ENCODE results near the gene ISOC2.
A peak's percentile ranks its signal among the peaks of the same experiment; 100 is the strongest.
"Not testable (repeated sequence)": the region's sequence is repeated elsewhere in the genome, so short reads cannot be mapped to it uniquely, and the experiment has no call there.

ISOC2 gene

DNA sequence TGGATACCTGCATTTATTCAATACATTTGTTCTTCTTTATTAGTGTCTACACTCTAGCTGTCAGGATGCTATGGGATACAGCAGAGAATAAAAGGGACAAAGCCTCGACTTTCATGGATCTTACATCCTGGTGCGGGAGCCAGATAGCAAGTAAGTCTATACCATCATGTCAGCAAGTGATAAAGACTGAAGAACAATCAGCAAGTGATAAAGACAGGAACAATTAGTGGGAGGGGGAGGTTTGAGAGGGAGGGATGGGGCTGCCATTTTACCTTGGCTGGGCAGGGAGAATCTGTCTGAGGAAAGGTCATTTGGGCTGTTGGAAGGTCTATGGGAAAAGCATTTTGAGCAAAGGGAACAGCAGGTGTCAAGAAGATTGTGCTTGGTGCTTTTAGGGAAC, 51.3 kb downstream of the ISOC2 start:
- no peak for DNase-seq (ENCODE audit: low spot score)

DNA sequence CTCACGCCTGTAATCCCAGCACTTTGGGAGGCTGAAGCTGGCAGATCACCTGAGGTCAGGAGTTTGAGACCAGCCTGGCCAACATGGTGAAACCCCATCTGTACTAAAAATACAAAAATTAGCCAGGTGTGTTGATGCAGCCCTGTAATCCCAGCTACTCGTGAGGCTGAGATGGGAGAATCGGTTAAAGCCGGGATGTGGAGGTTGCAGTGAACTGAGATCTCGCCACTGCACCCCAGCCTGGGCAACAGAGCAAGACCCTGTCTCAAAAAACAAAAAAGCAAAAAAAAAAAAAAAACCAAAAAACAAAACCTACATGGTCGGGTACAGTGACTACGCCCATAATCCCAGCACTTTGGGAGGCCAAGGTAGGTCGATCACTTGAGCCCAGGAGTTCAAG, 52.3 kb downstream of the ISOC2 start:
- not testable (repeated sequence) for DNase-seq (ENCODE audit: low spot score)

- no peak for DNase-seq (ENCODE audit: low spot score)
These were observed 52.9 kb downstream of the ISOC2 start for GRCh38 chr19:55408533-55408872.

DNA sequence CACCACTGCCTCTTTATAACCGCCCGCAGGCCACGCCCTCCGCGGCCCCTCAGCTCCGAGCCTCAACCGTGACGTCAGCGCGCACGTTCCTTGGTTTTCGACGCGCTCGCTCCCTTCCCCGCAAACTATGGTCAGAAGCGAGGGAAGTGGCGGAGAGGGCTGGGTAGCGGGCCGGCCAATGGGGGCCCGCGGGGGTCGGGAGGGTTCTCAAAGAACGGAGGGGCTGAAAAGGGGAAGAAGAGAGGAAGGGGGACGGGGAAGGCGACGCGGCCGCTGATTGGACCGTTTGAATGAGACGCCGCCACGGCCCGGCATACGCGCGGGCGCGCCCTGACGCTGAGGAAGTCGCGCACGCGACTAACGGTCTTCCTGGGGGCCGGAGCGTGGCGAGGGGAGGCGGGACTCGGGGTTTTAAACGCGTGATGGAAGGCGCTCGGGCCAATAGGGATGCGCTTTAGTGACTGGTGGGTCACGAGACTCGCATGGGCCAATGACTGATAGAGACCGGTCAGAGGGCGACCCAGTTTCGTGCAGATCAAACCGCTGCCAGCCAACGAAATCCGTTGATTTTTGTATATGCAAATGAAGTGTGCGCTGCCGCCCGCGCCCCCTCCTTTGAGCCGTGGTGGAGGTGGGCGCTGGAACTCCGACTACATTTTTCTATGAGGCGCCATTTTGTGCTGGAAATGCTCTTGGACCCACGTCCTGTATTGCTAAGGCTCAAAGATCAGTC, 53.5 kb downstream of the ISOC2 start:
- DNase-seq (ENCODE audit: low spot score): peak; percentile 97

DNA sequence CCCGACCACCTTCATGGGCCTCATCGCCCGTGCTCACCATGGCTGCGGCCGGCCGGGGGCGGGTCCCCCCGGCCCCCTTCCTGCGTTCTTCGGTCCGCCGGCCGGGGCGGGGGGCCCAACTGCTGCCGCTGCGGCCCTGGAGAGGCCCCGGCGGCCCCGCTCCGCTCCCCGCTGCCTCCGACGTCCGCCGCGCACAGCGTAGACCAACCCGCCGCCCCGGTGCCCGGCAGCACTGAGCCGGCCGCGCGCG, 54.0 kb downstream of the ISOC2 start, which contains the start of gene UBE2S:
UBE2S (minus strand) TSS at position 239 of the 250 bp plus-strand sequence; CDS start at position 40, 199 bp downstream.
- not testable (repeated sequence) for DNase-seq (ENCODE audit: low spot score)

- no peak for DNase-seq (ENCODE audit: low spot score)
These were observed 54.5 kb downstream of the ISOC2 start for GRCh38 chr19:55406826-55407549.

DNA sequence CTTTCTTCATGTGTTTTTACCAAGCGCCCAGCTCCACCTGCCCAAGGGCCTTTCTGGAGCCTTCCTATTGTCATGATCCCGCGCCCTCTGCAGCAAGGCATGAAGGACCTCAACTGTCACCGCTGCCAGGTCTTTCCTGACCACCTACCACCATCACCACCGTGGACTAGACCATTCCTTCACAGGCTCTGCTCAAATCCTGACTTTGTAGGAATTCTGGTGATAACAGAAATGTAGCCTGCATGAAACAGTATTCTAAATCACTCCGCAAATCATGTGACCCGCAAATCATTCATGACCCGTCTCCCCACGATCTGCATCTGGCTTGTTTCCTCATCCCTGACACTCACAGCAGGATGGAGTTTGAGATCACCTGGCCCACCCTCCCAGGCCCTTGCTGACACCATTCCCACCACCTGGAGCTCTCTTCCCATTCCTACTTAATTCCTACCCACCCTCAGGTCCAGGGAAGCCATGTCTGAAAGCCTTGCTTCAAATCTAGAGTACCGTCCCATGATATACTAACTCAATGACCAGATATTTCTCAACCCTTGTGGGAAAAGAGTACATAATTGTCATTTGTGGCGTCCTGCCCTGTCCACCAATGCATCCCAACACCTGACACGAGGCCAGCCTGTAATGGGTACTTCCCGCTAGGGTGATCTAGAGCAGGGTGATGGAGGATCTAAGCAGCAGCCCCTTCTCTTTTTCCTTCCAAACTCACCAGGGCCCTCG, 55.2 kb downstream of the ISOC2 start:
- DNase-seq (ENCODE audit: low spot score): no peak

DNA sequence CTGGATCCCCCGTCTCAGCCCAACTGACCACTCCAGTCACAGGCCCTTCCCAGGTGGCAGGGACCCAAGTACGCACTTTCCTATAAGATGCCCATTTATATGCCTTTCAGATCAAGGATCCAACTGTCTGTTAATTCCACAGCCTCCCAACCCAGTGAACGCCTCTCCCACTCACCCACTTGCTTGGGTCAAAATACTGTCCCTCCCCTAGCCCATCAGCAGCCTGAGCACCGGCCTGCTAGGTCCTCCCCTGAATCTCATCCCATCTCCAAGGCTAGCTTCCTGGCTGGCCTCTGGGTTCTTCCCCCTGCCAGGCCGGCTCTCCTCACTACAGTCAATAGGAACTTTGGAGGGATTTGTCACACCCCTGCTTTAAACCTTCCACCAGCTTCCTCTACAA, 55.8 kb downstream of the ISOC2 start:
- DNase-seq (ENCODE audit: low spot score): no peak
